GF-D8 (cell line): ENCODE results near the gene EFR3B.
A peak's percentile ranks its signal among the peaks of the same experiment; 100 is the strongest.
"Not testable (repeated sequence)": the region's sequence is repeated elsewhere in the genome, so short reads cannot be mapped to it uniquely, and the experiment has no call there.

ENCODE experiments used
- DNase-seq: peaks from one replicate; lab custom pipeline; 2025; lab: John Stamatoyannopoulos, UW

The EFR3B gene

DNA sequence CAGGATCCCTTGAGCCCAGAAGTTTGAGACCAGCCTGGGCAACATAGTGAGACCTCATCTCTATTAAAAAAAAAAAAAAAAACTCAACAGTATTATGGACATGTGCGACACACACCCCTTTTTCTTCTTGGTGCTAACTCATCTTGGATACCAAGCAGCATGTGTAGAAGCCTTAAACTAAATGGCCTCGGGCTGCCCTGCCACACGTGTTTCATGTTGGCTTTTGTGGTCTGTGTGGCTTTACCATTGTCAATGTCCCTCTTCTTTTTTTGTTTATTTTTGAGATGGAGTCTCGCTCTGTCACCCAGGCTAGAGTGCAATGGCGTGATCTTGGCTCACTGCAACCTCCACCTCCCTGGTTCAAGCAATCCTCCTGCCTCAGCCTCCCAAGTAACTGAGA is 109.1 kb downstream of the EFR3B start:
- not testable (repeated sequence) for DNase-seq

DNA sequence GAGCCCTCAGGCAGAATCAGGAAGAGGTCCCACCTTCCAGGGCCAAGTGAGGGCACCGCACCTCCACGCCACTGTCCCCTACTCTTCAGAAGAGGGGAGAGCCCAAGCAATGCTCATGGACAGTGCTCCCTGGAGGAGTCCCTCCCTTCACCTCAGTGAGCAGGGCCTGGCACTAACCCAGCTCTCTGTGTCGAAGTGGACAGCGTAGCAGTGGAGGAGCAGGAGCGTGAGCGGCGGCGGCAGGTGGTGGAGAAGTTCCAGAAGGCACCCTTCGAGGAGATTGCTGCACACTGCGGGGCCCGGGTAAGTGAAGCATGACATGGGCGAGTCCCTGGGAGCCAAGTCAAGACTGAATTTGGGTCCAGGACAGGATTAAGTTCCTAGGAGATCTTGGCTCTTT is 109.8 kb downstream of the EFR3B start:
- no peak for DNase-seq

DNA sequence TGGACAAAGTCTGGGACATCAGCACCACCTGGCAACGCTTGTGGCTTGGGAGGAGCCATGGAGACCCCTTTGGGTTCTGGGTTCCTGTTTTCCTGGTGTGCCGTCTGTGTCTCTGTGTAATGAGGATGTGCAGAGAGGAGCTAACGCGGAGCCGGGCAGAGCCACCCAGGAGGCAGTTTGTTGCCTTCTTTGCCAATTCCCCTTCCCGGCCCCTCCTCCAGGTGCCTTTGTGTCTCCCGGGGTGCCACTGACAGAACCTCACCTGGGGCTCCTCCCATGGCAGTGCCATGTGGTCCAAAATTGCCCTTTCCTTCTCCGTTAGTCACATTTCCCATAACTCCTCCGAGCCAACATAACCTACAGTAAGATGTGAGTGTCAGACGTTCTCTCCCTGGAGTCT is 113.5 kb downstream of the EFR3B start:
- no peak for DNase-seq

- DNase-seq = no peak
These were observed 116.4 kb downstream of the EFR3B start for GRCh38 chr2:25158096-25158852.

DNA sequence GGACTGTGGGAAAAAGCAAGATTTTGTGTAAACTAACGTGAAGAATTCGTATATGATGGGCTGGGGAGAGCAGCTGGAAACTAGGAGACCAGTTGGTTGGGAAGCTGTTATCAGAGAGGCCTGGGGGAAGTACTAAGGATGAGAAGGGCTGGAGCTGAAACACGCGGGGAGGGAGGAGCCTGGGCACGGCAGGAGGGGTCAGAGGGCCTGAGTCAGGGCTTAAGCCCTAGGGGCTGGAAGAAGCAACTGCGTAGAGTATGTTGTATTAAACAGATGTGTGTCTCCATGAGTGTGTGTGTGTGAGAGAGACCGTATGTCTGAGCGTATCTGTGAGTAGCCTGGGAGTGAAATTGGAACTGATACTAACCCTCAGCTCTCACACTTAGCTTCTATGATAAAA is 118.1 kb downstream of the EFR3B start:
- no peak for DNase-seq

GRCh38 chr2:25160376-25160775 is 118.5 kb downstream of the EFR3B start:
- DNase-seq = no peak

DNA sequence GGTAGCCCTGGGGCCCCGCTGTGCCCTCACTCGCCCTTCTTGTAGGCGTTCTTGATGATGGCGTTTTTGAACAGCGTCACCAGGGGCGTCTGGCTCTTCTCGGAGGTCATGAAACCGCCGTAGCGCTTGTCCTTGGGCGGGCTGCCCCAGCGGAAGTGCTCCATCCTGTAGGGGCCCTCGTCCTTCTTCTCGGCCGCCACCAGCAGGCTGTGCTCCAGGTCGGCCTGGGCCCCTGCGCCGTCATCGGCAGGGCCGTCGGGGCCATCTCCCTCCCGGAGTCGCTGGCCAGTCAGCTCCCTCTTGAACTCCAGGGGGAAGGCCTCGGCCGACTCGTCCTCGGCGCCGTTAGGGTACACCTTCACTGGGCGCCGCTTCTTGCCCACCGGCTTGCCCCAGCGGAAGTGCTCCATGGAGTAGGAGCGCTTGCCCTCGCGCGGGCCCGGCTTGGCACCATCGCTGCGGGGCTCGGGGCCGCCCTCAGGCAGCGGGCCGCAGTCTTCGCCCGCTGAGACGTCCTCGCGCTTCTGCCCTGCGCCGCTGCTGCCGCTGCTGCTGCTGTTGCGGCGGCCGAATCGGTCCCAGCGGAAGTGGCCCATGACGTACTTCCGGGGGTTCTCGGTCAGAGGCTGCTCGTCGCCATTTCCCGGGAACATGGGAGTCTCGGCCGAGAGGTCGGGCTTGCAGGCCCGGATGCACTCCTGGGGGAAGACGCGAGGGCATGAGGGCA is 119.3 kb downstream of the EFR3B start:
- DNase-seq = no peak

DNA sequence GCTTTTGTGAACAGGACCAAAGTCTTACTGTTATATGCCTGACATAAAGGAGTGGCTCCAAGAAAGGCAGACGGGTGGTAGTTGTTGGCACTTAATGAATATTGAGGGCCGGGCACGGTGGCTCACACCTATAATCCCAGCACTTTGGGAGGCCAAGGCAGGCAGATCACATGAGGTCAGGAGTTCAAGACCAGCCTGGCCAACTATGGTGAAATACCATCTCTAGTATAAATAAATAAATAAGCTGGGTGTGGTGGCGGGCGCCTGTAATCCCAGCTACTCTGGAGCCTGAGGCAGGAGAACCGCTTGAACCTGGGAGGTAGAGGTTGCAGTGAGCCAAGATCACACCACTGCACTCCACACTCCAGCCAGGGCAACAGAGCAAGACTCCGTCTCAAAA is 120.2 kb downstream of the EFR3B start:
- DNase-seq = not testable (repeated sequence)

- no peak for DNase-seq
These were observed 122.7 kb downstream of the EFR3B start for GRCh38 chr2:25164561-25164960.

GRCh38 chr2:25165992-25166875 is 124.4 kb downstream of the EFR3B start:
- peak; percentile 12 for DNase-seq

DNA sequence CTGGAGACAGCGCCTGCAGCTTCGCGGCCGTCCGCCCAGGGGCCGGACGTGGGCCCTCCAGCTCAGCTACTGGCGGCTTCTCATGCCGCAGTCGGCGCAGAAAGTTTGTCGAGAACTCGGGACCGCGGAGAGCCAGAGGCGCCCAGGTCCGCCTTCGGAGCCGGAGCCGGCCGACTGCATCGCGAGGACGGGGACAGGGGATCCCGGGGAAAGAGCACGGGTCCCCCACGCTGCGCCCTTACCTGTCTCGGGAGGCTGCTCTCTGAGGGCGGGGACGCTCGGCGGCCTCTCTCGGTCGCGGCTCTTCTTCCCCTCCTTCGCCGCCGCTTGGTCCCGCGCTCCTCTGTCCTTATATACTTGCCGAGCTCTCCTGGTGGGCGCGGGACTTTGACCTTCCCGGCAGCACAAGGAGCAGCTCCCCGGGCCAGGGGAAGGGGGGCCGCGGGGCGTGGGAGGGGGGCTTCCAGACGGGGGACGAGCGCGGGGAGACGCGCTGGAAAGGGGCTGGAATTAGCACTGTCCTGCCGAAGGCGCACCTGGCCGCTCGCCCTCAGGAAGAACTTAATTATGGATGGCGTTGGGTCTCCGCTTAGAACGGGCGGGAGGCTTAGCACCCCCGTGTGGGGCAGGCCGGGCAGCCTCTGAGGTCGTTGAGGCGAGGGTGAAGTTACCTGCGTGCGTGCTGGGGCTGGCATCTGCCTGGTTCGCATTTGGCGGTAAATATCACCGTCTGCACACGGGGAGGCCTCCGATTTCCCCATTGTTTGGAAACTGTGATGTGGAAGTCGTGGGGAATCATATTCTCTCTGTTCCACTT is 126.6 kb downstream of the EFR3B start, which contains the start of gene POMC:
POMC (minus strand) TSS at position 325 of the 817 bp plus-strand sequence. CDS start 3,808 bp downstream, outside the sequence.
- no peak for DNase-seq

- no peak for DNase-seq
These were observed 127.2 kb downstream of the EFR3B start for GRCh38 chr2:25169073-25169470.

GRCh38 chr2:25170888-25171287 is 129.0 kb downstream of the EFR3B start:
- DNase-seq = no peak

GRCh38 chr2:25173719-25174118 is 131.8 kb downstream of the EFR3B start:
- no peak for DNase-seq

DNA sequence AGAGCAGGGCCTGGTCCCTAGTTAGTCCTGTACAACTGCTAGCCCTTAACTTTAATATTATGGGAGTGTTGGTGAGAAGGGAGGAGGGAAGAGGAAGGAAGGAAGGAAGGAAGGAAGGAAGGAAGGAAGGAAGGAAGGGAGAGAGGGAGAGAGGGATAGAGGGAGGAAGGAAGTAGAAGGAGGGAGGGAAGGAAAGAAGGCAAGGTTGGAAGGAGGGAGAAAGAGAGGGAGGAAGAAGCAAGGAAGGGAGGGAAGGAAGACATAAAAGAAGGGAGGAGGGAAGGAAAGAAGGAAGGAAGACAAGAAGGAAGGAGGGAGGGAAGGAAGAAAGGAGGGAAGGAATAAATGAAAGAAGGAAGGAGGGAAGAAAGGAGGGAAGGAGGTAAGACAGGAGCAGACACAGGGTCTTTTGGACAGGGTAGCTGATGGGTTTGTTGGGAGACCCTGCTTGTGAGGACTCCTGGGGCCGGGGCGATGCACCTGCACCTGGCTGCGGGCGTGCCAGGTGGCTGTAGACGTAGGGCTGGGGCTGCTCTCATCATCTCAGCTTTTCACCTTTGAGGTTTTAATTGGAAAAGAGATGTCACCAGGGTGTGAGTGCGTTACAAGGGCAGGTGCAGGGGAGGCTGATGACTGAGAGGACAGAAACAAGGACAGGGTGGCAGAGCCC is 132.5 kb downstream of the EFR3B start:
- no peak for DNase-seq

DNA sequence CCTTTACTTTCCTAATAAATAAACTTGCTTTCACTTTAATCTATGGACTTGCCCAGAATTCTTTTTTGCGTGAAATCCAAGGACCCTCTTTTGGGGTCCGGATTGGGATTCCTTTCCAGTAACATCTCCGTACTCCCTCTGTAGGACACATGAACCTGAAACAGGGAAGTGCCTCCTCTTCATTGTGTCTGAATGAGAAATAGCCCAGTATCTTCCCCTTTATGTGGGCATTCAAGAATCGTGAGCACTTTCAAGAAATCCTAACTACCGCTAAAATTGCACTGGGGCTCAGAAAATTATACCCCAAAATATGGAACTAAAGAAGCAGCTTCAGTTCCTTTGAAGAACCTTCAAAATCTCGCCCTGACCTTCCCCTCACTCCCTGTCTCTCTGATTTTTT is 134.3 kb downstream of the EFR3B start:
- no peak for DNase-seq

- no peak for DNase-seq
These were observed 134.8 kb downstream of the EFR3B start for GRCh38 chr2:25176541-25177181.

GRCh38 chr2:25177211-25177611 is 135.3 kb downstream of the EFR3B start:
- no peak for DNase-seq

DNA sequence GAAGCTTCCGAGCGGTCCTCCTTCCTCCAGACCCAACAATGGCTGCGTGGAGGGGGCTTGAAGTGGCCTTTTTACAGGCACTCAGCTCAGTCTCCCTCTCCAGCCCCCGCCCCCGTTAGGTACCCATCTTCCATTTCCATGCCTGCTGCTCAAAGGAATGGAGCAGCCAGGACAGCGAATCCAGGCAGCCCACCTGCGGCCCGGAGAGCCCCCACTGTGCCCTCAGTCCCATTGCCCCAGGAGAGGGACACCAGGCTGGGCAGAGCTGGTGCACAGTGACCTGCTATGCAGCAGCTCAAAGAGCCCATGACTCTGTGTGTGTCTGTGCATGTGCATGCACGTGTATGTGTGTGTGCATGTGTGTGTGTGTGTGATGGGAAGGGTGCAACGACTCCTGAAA is 137.1 kb downstream of the EFR3B start:
- DNase-seq = no peak

DNA sequence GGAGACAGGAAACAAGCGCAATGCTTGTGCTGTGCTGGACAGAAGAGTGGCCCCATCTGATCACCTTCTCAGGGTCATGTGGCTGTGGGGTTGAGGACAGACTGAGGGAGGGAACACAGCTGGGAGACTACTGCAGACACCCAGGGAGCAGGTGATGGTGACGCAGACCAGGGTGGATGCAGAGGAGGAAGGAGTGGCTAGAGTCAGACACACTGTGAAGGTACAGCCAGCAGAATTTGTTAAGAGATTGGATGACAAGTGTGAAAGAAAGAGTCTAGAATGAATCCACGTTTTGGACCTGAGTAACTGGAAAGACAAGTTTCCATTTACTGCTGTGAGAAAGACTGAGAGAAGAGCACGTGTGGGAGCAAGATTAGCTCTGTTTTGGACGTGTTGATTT is 142.4 kb downstream of the EFR3B start:
- DNase-seq = no peak
